IMR-90 (cell line): ENCODE measurements around the gene C9orf78. TPM values are rescaled to one million over a fixed set of nuclear protein-coding genes. Genes with fewer than 3 reads are reported as not detected.

ENCODE experiments used
- ATAC-seq: fragments of 200-7000 bp; cut with Tn5 transposase; 2 replicates; pipeline ENCODE4 v1.9.1; 2020; ENCODE audit warnings: low read depth, mild to moderate bottlenecking, moderate library complexity
- BruUV-seq: library from RNA; stranded (reverse); fragments of 400-500 nt; replicated peaks from 2 replicates; lab custom pipeline; 2021; lab: Mats Ljungman, UMichigan
- CTCF ChIA-PET: fragments of 300-600 bp; formaldehyde crosslinking; extraction: SDS; loops from one replicate; lab custom pipeline; 2021; ENCODE audit warnings: antibody characterized with exemption; lab: Yijun Ruan, JAX
- POLR2A ChIA-PET: fragments of 300-600 bp; sonication (Branson Sonifier 250); formaldehyde crosslinking; loops from one replicate; lab custom pipeline; 2022; ENCODE audit warnings: antibody characterized with exemption; ENCODE audit not compliant: unreplicated experiment; lab: Charles Lee
- DNase-seq: peaks from one replicate; pipeline ENCODE4 v3.0.0; 2013
- H2AFZ ChIP-seq: replicated peaks from 2 replicates; pipeline ENCODE3; 2013; ENCODE audit warnings: low read length, mild to moderate bottlenecking; ENCODE audit not compliant: poor library complexity
- H2AK5ac ChIP-seq: 2 replicates; pipeline ENCODE4 v1.6.1; 2013; ENCODE audit warnings: low read depth, low read length, inconsistent platforms
- H2AK9ac ChIP-seq: replicated peaks from 2 replicates; pipeline ENCODE3; 2013; ENCODE audit warnings: mild to moderate bottlenecking, low read depth, low read length, moderate library complexity; ENCODE audit not compliant: poor library complexity
- H2BK120ac ChIP-seq: 2 replicates; pipeline ENCODE4 v1.6.1; 2013; ENCODE audit warnings: low read depth, low read length, inconsistent platforms
- H2BK15ac ChIP-seq: 3 replicates; pipeline ENCODE4 v1.6.1; 2013; ENCODE audit warnings: low read depth, low read length, inconsistent platforms
- H2BK20ac ChIP-seq: 2 replicates; pipeline ENCODE4 v1.6.1; 2013; ENCODE audit warnings: low read depth, mild to moderate bottlenecking, inconsistent platforms, low read length, moderate library complexity
- H2BK5ac ChIP-seq: 2 replicates; pipeline ENCODE4 v1.6.1; 2013; ENCODE audit warnings: mild to moderate bottlenecking, low read depth, low read length, inconsistent platforms; ENCODE audit not compliant: poor library complexity, severe bottlenecking
- H3K14ac ChIP-seq: replicated peaks from 2 replicates; pipeline ENCODE4 v1.6.1; 2013; ENCODE audit warnings: low read depth, low read length, inconsistent platforms
- H3K18ac ChIP-seq: 2 replicates; pipeline ENCODE4 v1.6.1; 2013; ENCODE audit warnings: low read depth, low read length, control low read depth
- H3K23ac ChIP-seq: 2 replicates; pipeline ENCODE4 v1.6.1; 2013; ENCODE audit warnings: low read depth, low read length, inconsistent platforms
- H3K27ac ChIP-seq: 2 replicates; pipeline ENCODE4 v1.5.1; 2013; ENCODE audit warnings: mild to moderate bottlenecking, control low read depth, low read length; ENCODE audit not compliant: insufficient read depth
- H3K27me3 ChIP-seq: 2 replicates; pipeline ENCODE4 v1.6.1; 2013; ENCODE audit warnings: low read length; ENCODE audit not compliant: control insufficient read depth, insufficient read depth
- H3K36me3 ChIP-seq: 2 replicates; pipeline ENCODE4 v1.6.1; 2013; ENCODE audit warnings: low read length, mixed read lengths; ENCODE audit not compliant: control insufficient read depth, insufficient read depth
- H3K4ac ChIP-seq: 2 replicates; pipeline ENCODE4 v1.6.1; 2013; ENCODE audit warnings: low read depth, low read length, inconsistent platforms
- H3K4me1 ChIP-seq: 2 replicates; pipeline ENCODE4 v1.6.1; 2013; ENCODE audit warnings: low read length, mixed read lengths; ENCODE audit not compliant: control insufficient read depth, insufficient read depth
- H3K4me2 ChIP-seq: 2 replicates; pipeline ENCODE4 v1.6.1; 2013; ENCODE audit warnings: low read depth, mild to moderate bottlenecking, control low read depth, low read length, moderate library complexity
- H3K4me3 ChIP-seq: 2 replicates; pipeline ENCODE4 v1.5.1; 2013; ENCODE audit warnings: low read depth, mild to moderate bottlenecking, control low read depth, low read length, moderate library complexity; ENCODE audit not compliant: insufficient read depth
- H3K56ac ChIP-seq: 2 replicates; pipeline ENCODE4 v1.6.1; 2013; ENCODE audit warnings: low read length, inconsistent platforms; ENCODE audit not compliant: insufficient read depth; ENCODE audit errors: extremely low read depth
- H3K79me1 ChIP-seq, 2 experiments: 2 replicates each; pipeline ENCODE4 v1.6.1; 2013; ENCODE audit warnings: low read length in 2 of 2, inconsistent platforms in 1 of 2, low read depth in 1 of 2
- H3K9ac ChIP-seq: 2 replicates; pipeline ENCODE4 v1.6.1; 2013; ENCODE audit warnings: low read depth, low read length, control low read depth
- H3K9me1 ChIP-seq: 2 replicates; pipeline ENCODE4 v1.6.1; 2013; ENCODE audit warnings: low read length, inconsistent platforms; ENCODE audit not compliant: insufficient read depth
- H3K9me3 ChIP-seq: 2 replicates; pipeline ENCODE4 v1.6.1; 2013; ENCODE audit warnings: low read length; ENCODE audit not compliant: control insufficient read depth, insufficient read depth
- H4K20me1 ChIP-seq: 2 replicates; pipeline ENCODE4 v1.6.1; 2013; ENCODE audit warnings: low read length, inconsistent platforms; ENCODE audit not compliant: insufficient read depth
- H4K5ac ChIP-seq: 2 replicates; pipeline ENCODE4 v1.6.1; 2013; ENCODE audit warnings: mild to moderate bottlenecking, low read depth, low read length, control low read depth
- H4K8ac ChIP-seq, 2 experiments: 2 replicates each; pipeline ENCODE4 v1.6.1; 2013; ENCODE audit warnings: low read depth in 2 of 2, low read length in 2 of 2, control low read depth in 1 of 2, inconsistent platforms in 1 of 2
- H4K91ac ChIP-seq: 2 replicates; pipeline ENCODE4 v1.6.1; 2013; ENCODE audit warnings: low read depth, low read length, inconsistent platforms; ENCODE audit not compliant: insufficient read depth
- SMC3 ChIP-seq: fragments of 150-350 bp; IDR thresholded peaks from 2 replicates; pipeline ENCODE4 v1.6.1; 2016; ENCODE audit warnings: low read depth, mild to moderate bottlenecking, antibody characterized with exemption, low read length, moderate library complexity
- WGBS, 2 experiments: methylation state at CpG; one replicate each; pipeline versions ENCODE4 v1.1.5 to v1.1.7; 2013; ENCODE audit warnings: missing lambda C conversion rate in 2 of 2; ENCODE audit not compliant: insufficient read length in 1 of 2; ENCODE audit errors: extremely low coverage in 2 of 2; 5-methylcytosine and 5-hydroxymethylcytosine counted together
- dilution Hi-C: fragments of 300-500 bp; cut with HindIII; formaldehyde crosslinking; loops from one replicate; pipeline ENCODE4 v1.14.3; 2018; ENCODE audit warnings: low sequenced_read_pairs; ENCODE audit not compliant: unreplicated experiment
- in situ Hi-C: fragments of 300-500 bp; cut with MboI; formaldehyde crosslinking; loops from 3 replicates; pipeline ENCODE4 v1.14.3; 2019; ENCODE audit warnings: low sequenced_read_pairs, inconsistent platforms, mixed read lengths
- intact Hi-C: fragments of 100-400 bp; cut with micrococcal nuclease; formaldehyde crosslinking; loops from 2 replicates; pipeline ENCODE4 v1.10.0; 2022
- polyA plus RNA-seq, 3 experiments: library from polyadenylated mRNA; depleted of rRNA; stranded (reverse); fragments of >200 nt; gene quantifications; 2 replicates each; pipeline ENCODE4 v1.2.3, GENCODE V29; 2012; ENCODE audit warnings: low replicate concordance in 1 of 3
- total RNA-seq: library from RNA; depleted of rRNA; stranded (reverse); fragments of >200 nt; gene quantifications from 2 replicates; pipeline ENCODE4 v1.2.3, GENCODE V29; 2012

Gene C9orf78
- total and polyA plus RNA-seq, 2 of the 4 experiments (the other 2 are of a cell fraction), result 29.8 to 46.0 TPM

DNA sequence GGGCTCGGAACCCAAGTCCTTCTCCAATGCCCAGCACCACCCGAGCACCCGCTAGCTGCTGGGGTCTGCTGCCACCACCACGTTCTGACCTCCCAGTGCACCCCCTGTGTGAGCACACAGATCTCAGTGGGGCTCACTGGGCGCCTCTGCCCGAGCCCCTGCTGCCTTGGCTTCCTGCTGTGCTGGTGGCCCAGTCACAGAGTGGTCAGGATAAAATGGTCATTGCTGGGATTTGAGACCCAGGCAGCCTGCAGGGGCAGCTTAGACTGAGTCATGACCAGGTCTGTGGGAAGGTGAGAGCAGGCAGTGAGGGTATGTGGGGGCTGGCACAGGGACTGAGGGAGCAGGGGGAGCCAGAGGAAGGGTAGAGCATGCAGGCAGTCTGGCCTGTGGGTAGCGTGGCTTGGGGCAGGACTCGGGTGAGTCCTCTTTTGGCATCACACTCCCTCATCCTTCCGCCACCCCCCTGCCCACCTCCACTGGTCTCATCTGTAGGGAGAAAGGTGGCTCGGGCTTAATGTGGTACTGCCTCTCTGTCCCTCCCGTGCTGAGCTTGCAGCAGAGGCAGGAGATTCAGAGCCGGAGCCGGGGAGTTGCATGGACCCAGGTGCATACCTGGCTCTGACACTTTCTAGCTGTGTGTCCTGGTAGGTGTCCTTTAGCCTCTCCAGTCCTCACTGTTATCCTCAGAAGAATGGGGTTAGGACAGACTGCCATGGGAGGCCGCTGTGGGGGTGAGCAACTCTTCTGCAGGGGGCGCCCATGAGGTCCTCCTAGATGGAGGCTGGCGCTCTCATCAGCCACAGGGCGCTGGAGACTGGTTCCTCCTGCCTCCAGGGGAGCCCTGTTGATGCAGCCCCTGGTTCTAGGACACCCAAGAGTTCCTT, 32.3 kb upstream of the C9orf78 start:
- ChIA-PET CTCF (no interaction called here), POLR2A (no interaction called here)
- Histone ChIP-seq H4K8ac (no peak overlapping the region), H2BK15ac (no peak overlapping the region), H3K4me3 (no peak overlapping the region), H3K79me1 (no peaks in the 10 kb centered on the region), H2BK120ac (no peak overlapping the region), H3K9ac (no peak overlapping the region), H3K18ac (no peak overlapping the region), H3K36me3 (peaks cover 30% of the 10 kb centered on the region), H2AK9ac (no peak overlapping the region), H4K20me1 (no peaks in the 10 kb centered on the region), H3K27me3 (no peaks in the 10 kb centered on the region), H3K4ac (no peak overlapping the region), H3K4me1 (no peaks in the 10 kb centered on the region), H4K5ac (no peak overlapping the region), H2BK20ac (no peak overlapping the region), H3K9me1 (0 out of 2 replicates have a peak, but pooled peaks cover 3% of the 10 kb centered on the region), H3K9me3 (no peaks in the 10 kb centered on the region), H3K4me2 (no peak overlapping the region), H2AK5ac (no peak overlapping the region), H2BK5ac (no peak overlapping the region), H2AFZ (no peak overlapping the region), H3K27ac (no peak overlapping the region), H4K91ac (no peak overlapping the region), H3K14ac (no peak overlapping the region), H3K56ac (no peak overlapping the region), H3K23ac (no peak overlapping the region)
- BruUV-seq, result no TSS peak
- intact Hi-C loops (no loop called here), dilution Hi-C loops (no loop called here), in situ Hi-C loops (no loop called here)
- TF ChIP-seq SMC3, result no peak
- WGBS, 2 experiments, result 50% methylated on average over 2 of the region's 17 CpGs; no CpG with 5 or more reads in 1 of the 2 experiments
- ATAC-seq (no peak), DNase-seq (no peak)
